HG03139 (cell line): Measurements from ENCODE around the gene ANKRD40.
"Not testable (repeated sequence)": the region's sequence is repeated elsewhere in the genome, so short reads cannot be mapped to it uniquely, and the experiment has no call there.

Source experiments
- ATAC-seq: cut with Tn5 transposase; IDR thresholded peaks from one replicate; pipeline ENCODE4 v1.9.1; 2021; ENCODE audit not compliant: unreplicated experiment

Gene ANKRD40

GRCh38 chr17:50707289-50708049 is at the start of gene ANKRD40:
ANKRD40 (minus strand) TSS chr17:50707914; CDS start chr17:50707654, 260 bp downstream.
- ATAC-seq, result peak; percentile 83

GRCh38 chr17:50754521-50754920 is 46.8 kb upstream of the ANKRD40 start:
- no peak for ATAC-seq

- ATAC-seq, result no peak
Measured at GRCh38 chr17:50749245-50749644, 41.5 kb upstream of the ANKRD40 start.

GRCh38 chr17:50745631-50746030 is 37.9 kb upstream of the ANKRD40 start:
- ATAC-seq, result no peak

- no peak for ATAC-seq
Measured at GRCh38 chr17:50739098-50739497, 31.4 kb upstream of the ANKRD40 start.

GRCh38 chr17:50737118-50737698 is 29.5 kb upstream of the ANKRD40 start:
- no peak for ATAC-seq

- no peak for ATAC-seq
Measured at GRCh38 chr17:50735287-50735686, 27.6 kb upstream of the ANKRD40 start.

GRCh38 chr17:50731575-50732460 is 24.1 kb upstream of the ANKRD40 start:
- ATAC-seq, result no peak

- ATAC-seq, result no peak
Measured at GRCh38 chr17:50728881-50729765, 21.4 kb upstream of the ANKRD40 start.

- ATAC-seq, result no peak
Measured at GRCh38 chr17:50728112-50728429, 20.4 kb upstream of the ANKRD40 start.

GRCh38 chr17:50725769-50726655 is 18.3 kb upstream of the ANKRD40 start:
- ATAC-seq, result no peak

- ATAC-seq, result not testable (repeated sequence)
Measured at GRCh38 chr17:50724622-50725021, 16.9 kb upstream of the ANKRD40 start.

- ATAC-seq, result no peak
Measured at GRCh38 chr17:50722746-50723145, 15.0 kb upstream of the ANKRD40 start.

GRCh38 chr17:50721194-50722010 is 13.7 kb upstream of the ANKRD40 start:
- ATAC-seq, result no peak

GRCh38 chr17:50719924-50720794 is 12.4 kb upstream of the ANKRD40 start:
- no peak for ATAC-seq

- ATAC-seq, result peak; percentile 89
Measured at GRCh38 chr17:50719144-50719923, 11.6 kb upstream of the ANKRD40 start, which contains the start of gene LUC7L3. LUC7L3 (plus strand) TSS chr17:50719603; CDS start chr17:50719733, 130 bp downstream.

GRCh38 chr17:50715471-50715870 is 7.8 kb upstream of the ANKRD40 start:
- ATAC-seq, result no peak
